GM18858 (cell line): Measurements from ENCODE around the gene TRIM38.
"Not testable (repeated sequence)": the region's sequence is repeated elsewhere in the genome, so short reads cannot be mapped to it uniquely, and the experiment has no call there.

Experiments used
- ATAC-seq: cut with Tn5 transposase; IDR thresholded peaks from one replicate; pipeline ENCODE4 v1.9.1; 2021; ENCODE audit not compliant: unreplicated experiment

The TRIM38 gene

DNA sequence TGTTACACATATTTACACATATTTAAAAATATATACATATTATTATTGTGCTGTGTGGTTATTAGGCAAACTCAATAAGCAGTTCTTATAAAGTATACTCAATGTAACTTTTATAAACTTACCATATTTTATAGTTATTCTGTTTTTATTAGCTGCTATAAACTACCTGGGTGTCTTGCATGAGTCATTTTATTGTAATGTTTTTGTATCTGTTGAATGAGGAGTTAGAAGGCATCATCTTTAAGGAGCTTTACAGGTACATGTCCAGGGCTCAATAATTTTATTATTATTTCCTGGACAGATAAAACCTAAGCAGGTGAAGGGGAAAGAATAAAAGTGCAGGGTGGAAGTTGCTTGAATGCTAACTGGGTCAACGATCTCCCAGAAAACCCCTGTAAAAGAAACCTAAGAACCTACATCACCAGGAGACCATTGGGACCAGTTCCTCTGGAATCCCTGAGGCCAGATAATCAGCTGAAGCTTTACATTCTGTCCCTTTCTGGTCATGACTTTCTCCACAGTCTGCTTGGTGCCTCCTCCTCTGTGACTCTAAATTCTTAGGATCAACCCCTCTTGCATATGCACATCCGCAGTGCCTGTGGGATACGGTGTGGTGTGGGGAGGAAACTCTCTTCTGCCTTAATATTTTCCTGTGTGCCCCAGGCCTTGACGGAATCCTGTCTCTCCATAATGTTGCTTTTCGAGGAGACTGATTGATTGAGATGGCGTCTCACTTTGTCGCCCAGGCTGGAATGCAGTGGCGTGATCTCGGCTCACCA is 38.0 kb downstream of the TRIM38 start:
- ATAC-seq, result no peak

DNA sequence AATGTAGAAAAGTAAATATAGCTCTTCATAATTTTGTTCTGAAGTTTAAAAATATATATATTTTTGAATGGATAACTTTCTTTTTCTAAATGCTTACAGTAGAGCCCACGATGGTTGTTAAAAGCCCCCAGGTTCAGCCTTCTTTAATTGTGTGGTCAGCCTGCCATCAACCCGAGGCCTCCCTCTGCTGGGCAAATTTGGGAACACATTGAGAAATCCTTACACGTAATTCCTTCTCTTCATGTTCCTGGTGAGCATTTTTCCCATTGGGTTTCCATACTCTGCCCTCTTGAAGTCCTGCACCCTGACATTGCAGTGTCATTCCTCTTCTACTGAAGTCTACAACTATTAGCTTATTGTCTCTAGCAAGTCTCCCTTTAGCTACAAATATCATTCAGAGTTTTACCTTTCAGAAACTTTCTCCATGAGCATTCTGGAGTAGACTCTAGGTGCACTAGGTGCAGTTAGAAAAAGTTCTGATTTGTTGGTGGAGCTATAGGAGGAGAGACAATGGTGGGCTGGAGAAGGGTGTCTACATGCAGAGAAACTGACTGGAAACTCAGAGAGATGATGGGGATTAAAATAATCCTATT is 40.6 kb downstream of the TRIM38 start:
- ATAC-seq, result no peak

DNA sequence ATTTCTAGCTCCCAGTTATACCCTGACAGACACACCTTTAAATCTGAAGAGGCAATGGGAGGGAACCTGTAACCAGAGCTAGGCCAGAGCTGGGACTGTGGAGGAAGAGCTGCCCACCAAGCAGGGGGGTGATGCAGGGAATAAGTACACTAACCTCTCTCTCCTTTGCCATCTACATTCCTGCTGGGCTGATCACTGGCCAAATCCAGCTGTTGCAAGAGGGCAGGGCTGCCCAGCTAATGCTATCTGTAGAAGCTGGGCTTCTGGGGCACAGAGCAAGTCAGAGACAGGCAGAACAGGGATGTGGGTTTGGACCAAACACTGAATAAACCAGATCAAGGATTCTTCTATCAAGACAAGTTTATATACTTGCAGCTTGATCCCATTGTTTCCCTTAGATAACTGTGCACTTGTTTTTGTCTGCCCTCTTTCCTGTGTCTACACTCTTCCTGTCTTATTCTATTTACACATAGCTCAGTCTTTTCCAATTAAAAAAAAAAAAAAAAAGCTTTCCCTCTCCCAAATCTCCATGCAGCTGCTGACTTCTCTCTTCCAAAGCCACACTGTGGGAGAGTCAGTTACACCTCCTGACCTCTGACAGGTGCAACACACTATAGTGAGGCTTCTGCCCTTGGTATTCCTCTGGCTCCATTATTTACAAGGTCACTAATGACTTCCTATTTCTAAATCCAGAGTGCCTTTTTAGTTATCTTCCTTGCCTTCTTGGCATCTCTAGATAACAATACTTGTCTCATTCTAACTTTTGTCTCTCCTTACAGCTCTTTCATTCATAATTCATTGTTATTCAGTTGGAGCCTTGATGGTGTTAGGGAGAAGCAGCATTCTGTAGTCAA is 43.7 kb downstream of the TRIM38 start:
- no peak for ATAC-seq

DNA sequence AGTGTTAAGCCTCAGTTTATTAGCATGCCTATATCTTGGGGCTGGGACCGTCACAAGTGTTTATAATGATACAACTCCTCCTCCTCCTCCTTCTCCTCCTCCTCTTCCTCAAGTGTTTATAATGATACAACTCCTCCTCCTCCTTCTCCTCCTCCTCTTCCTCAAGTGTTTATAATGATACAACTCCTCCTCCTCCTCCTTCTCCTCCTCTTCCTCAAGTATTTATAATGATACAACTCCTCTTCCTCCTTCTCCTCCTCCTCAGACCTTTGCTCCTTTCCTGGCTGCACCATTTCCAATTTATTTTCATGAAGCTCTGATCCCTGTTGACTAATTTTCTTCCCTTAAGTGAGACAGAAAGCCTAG is 44.3 kb downstream of the TRIM38 start:
- ATAC-seq, result not testable (repeated sequence)

DNA sequence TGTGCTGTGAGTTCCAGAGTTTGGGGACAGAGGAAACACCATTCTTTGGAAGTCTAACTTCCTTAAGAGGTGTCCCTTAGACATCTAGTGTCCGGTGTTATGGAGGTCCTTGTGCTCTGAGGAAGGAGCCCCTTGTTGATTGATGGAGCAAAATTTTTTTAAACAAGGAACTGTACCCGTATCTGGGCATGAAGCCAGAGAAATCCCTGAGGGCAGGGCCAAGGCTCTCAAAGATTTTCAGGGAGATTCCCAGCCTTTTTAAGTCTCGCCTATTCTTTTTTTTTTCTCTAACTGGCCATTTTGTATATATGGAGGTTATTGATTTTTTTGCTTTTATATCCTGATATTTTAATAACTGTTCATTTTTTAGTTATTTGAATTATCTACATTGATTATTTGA is 45.9 kb downstream of the TRIM38 start:
- ATAC-seq, result no peak

DNA sequence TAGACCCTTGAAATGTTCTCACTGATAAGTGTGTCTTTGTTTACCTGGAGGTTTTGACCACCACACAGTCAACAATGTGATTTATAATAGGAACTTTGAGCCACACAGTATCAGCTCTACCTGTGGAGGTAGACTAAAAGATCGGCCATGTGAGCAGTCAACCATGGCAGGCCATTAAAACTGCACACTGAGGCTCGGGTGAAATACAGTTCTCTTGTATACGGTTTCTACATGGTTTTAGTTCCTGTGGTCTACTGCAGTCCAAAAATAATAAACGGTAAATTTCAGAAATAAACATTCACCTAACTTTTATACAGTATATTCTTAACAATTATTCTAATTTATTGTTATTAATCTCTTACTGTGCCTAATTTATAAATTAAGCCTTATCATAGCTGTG is 47.2 kb downstream of the TRIM38 start:
- ATAC-seq, result no peak

DNA sequence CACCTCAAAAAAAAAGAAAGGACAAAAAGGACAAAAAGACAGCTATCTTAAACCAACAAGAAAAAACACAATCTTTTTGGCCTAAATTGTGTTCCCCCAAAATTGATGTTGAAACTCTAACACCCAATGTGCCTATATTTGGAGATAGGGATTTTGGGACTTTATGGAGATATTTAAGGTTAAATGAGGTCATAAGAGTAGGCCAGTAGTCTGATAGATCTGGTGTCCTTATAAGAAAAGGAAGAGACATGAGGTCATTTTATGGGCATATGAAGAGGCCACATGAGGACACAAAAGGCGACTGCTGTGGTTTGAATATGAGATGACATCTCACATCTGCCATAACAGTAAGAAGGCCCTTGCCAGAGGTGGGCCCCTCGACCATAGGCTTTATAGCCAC is 49.5 kb downstream of the TRIM38 start:
- no peak for ATAC-seq

DNA sequence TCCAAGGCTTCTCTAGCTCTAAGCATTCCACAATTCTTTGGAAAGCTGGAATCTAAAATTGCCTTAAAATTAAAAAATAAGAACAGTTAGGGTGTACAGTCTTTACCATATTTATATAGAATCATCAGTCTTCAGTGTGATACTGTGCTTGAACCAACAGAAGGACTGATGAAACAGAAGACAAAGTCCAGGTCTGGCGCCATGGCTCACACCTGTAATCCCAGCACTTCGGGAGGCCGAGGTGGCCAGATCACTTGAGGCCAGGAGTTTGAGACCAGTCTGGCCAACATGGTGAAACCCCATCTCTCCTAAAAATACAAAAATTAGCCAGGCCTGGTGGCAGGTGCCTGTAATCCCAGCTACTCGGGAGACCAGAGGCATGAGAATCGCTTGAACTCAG is 51.8 kb downstream of the TRIM38 start:
- not testable (repeated sequence) for ATAC-seq

DNA sequence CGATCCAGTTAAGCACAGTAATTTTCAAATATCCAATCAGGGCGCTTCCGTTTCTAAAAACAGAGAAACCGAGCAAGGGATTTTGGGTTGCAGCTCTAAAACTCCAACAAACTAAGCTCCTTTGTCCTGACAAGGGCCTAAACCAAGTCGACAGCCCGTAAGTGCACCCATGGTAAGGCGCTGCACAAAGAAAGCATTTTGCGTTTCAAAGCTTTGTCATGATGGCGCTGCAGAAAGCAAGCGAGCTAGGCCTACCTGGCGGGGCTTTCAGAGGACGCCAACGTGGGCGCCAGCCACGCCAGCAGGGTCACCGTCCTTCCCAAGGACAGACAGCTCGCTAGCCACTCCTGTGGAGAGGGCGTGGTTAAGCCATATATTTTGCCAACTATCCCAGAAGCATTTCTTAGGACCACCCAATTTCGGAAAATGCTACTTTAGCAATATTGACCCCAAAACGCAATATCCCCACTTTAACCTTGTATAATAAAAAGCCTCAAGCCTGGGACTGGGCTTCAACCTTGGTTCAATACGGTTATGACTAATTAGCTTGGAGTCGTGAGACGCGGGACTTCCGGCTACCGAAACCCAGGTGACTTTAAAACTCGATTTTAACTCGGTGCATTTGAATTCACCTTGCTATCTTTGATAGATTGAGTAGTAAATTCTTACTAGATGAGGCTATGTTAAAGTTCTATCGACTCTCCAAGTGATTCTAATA is 53.8 kb downstream of the TRIM38 start:
- ATAC-seq, result no peak

DNA sequence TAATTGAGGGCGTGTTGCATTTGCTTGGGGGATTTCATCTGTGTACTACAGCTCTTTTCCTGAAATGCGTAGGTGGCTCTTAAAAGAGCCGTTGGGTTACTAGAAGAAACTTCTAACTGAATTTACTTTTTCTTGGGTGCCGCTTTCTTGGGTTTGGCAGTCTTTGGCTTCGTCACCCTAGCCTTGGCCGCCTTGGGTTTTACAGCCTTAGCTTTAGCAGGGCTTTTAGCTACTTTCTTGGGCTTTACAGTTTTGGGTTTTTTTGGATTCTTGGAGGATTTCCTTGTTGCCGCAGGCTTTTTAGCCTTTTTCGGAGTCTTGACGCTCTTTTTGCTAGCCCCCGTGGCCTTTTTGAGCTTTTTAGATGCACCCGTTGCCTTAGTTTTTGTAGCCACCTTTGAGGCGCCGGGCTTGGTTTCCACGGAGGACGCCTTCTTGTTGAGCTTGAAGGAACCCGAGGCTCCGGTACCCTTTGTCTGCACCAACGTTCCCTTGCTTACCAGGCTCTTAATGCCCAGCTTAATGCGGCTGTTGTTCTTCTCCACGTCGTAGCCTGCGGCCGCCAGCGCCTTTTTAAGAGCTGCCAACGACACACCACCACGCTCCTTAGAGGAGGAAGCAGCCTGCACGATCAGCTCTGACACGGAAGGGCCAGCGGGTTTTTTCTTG is 54.5 kb downstream of the TRIM38 start:
- ATAC-seq, result no peak

DNA sequence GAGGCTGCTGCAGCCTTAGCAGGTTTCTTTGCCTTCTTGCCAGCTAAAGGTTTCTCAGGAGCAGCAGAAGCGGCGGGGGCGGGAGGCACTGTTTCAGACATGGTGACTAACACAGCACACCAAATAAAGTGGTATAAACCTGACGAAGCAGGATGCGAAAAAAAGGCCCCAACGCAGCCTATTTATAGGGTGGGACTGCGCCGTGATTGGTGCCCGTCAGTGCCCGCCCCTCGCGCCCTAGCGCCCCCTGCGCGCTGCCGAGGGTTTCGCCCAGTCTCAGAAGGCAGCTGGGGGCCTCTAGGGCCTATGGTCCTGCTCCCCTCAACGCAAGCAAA is 55.0 kb downstream of the TRIM38 start:
- ATAC-seq, result no peak

DNA sequence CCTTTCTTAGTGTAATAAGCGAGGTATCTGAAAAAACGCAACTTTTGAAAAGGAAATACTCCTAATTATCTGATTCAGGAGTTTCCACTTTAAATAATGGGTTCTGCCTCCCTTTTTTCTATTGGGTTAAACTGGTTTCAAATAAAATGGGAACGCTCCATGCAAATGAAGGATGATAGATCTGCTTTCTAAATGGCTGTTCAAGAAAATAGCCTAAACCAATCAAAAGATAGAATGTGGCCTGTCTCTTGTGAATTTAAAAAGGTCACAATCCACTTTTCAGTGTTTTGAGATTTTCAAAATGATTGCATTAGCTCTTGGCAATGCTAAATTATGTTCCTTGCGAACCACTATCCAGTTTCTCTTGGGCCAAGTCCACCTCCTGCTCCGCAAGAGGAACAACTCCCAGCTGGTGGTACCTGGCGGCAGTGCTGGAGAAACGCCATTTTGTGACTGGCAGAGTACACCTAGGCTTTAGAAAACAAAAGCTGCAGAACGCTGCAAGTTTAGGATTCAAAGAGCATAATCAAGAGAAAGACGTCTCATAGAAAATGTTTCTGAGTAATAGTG is 56.7 kb downstream of the TRIM38 start:
- ATAC-seq, result no peak

DNA sequence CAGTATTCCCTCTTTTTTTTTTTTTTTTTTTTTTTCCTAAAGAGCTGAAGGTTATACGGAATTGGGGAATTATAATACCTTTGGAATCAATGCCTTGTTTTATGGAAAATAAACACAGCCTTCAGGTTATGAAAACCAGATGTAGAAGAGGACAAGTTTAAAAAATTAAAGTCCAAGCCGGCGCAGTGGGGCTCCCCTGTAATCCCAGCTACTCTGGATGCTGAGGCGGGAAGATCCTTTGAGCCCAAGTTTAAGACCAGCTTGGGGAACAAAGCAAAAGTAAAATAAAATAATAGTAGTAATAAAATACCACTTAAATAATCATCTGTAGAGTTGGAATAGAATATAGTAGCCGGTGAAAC is 57.3 kb downstream of the TRIM38 start:
- ATAC-seq, result no peak

DNA sequence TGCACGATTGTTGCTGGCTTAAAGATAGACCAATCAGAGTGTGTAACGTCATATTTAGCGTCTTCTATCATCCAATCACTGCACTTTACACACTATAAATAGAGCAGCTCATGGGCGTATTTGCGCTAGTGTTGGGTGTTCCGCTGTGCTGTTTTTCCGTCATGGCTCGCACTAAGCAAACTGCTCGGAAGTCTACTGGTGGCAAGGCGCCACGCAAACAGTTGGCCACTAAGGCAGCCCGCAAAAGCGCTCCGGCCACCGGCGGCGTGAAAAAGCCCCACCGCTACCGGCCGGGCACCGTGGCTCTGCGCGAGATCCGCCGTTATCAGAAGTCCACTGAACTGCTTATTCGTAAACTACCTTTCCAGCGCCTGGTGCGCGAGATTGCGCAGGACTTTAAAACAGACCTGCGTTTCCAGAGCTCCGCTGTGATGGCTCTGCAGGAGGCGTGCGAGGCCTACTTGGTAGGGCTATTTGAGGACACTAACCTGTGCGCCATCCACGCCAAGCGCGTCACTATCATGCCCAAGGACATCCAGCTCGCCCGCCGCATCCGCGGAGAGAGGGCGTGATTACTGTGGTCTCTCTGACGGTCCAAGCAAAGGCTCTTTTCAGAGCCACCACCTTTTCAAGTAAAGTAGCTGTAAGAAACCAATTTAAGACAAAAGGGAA is 57.9 kb downstream of the TRIM38 start:
- ATAC-seq, result peak; percentile 51

DNA sequence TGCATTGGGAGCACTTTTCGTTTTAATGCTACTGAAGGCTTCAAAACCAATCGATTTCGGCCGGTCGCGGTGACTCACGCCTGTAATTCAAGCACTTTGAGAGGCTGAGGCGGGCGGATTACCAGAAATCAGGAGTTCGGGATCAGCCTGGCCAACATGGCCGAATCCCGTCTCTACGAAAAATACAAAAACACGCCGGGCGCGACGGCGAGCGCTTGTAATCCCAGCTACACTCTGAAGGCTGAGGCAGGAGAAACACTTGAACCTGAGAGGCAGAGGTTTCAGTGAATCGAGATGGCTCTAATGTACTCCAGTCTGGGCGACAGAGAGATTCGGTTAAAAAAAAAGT is 58.4 kb downstream of the TRIM38 start:
- ATAC-seq, result no peak

DNA sequence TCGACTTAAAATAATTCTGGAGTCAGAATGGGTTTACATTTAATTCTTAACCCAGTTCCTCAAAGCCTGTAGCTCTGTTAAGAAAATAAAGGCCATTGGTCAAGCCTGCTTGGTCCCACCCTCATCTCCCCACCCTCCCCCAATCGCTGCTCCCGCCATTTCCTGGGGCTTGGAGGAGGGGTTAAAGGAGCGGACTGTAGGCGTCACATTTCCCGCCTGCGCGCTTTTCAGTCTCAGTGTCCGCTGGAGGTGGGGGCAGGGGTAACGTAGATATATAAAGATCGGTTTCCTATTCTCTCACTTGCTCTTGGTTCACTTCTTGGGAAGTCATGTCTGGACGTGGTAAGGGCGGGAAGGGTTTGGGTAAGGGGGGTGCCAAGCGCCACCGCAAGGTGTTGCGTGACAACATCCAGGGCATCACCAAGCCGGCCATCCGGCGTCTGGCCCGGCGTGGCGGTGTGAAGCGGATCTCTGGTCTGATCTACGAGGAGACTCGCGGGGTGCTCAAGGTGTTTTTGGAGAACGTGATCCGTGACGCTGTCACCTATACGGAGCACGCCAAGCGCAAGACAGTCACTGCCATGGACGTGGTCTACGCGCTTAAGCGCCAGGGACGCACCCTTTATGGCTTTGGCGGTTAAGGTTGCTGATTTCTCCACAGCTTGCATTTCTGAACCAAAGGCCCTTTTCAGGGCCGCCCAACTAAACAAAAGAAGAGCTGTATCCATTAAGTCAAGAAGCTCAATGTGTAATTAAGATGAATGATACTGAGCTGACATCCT is 58.9 kb downstream of the TRIM38 start:
- ATAC-seq, result peak; percentile 24

DNA sequence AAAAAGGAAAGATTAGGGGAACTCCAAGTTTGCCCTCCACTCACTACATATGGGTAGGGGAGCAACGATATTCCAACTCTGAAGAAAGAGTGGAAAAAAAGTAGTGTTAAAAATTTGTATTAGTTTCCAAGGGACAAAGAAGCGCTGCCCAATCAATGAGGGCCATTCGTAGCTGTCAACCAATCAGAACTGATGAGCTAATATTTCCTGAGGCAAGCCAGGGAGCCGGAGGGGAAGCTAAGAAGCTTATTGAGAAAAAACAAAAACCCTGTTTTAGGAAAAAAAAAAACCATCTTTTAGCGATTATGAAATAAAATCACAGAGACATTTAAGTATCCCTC is 59.5 kb downstream of the TRIM38 start:
- no peak for ATAC-seq

DNA sequence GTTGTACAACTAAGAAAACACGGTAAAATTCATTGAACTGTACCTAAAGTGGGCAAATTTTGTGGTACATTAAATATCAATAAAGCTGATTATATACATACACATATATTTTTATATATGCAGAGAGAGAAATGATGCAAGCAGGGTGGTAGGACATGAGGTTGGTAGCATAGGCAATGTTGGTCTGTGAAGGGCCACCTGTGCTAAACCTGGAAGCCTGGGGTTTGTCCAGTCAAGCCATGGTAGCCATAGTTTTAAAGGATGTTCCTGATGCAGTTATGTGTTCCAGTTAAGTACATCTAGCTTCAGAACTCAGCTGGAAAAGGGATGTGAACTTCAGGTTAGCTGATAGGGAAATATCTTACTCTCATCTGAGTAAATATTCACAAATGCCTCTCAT is 60.1 kb downstream of the TRIM38 start:
- no peak for ATAC-seq

DNA sequence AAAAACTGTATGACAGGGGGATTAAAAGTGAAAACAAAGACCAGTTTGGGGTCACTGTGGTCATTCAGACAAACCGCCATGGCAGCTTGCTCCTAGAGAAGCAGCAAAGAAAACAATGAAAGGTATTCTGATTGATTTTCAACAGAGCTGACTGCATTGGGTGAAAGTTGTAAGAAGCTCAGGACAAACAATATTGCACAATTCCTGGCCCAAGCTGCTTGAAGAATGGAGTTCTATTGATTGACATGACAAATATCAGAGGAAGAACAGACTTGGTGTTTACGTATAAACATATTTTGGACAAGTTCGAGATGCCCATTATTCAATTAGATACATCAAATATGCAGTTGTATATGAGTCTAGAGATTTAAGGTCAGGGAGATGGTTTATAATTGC is 62.0 kb downstream of the TRIM38 start:
- no peak for ATAC-seq
